GM19023 (cell line): ENCODE results near the gene TMEM132E.

Experiments
- ATAC-seq: cut with Tn5 transposase; IDR thresholded peaks from one replicate; pipeline ENCODE4 v1.9.1; 2021; ENCODE audit warnings: mild to moderate bottlenecking, moderate library complexity; ENCODE audit not compliant: unreplicated experiment

The TMEM132E gene

DNA sequence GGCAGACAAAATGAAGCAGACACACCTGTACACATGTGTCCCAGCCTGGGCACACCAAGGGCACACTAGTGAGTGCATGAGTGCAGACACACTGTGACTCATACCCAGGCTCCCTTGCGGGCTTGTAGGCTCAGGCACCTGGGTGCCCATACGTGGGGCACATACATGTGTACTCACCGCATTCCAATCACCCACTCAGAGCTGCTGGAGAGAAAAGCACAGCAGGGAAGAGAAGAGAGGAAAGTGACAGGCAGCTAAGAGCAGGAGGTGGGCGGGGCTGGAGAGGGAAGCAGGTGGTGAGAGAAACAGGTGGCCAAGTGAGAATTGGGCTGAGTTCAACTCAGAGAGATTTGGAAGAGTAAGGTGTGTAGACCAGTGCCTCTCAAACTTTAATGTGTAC, 54.0 kb downstream of the TMEM132E start:
- no peak for ATAC-seq

DNA sequence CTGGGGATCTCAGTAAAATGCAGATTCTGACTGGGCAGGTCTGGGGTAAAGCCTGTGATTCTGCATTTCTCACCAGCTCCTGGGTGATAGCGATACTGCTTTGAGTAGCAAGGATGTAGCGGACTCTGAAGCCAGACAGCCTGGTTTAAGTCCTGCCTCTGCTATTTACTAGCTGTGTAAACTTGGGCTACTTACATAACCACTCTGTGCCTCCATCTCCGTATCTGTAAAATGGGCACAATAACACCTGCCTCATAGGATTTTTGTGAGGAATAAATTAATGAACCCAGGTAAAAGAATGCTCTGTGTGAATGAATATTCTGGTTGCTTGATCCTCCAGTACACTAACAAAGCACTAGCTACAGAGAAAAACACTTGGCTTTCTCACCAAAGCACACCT, 54.4 kb downstream of the TMEM132E start:
- ATAC-seq, result no peak

DNA sequence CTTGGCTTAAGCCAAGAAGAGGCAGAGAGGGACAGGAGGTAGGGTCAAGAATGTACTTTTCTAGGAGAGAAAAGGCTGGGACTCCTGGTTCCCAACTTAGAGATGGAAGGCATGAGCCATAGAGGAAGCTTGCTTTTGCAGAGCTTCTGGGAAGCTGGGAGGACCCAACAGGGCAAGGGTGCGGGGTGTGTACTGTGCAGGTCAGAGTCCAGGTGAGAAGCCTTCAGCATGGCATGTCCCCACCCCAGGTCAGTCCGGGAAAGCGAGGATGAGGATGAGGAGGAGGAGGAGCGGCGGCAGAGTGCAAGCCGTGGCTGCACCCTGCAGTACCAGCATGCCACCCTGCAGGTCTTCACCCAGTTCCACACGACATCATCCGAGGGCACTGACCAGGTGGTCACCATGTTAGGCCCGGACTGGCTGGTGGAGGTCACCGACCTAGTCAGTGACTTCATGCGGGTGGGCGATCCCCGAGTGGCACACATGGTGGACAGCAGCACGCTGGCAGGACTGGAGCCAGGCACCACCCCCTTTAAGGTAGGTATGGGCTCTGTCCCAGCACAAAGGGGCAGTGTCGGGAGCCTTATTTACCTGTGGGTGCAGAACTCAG, 55.3 kb downstream of the TMEM132E start:
- ATAC-seq, result no peak

DNA sequence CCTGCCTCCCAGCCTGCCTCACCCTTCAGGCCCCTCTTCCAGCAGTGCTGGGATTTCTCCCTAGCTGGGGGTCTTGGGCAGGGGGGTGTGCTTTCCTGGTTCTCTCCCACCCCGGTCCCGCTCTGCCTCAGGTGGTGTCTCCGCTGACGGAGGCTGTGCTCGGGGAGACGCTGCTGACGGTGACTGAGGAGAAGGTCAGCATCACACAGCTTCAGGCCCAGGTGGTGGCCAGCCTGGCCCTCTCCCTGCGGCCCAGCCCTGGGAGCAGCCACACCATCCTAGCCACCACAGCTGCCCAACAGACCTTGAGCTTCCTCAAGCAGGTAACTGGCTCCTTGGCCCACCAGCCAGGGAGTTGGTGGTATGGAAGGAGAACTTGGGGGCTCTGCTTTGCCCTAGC, 56.5 kb downstream of the TMEM132E start:
- ATAC-seq, result no peak

DNA sequence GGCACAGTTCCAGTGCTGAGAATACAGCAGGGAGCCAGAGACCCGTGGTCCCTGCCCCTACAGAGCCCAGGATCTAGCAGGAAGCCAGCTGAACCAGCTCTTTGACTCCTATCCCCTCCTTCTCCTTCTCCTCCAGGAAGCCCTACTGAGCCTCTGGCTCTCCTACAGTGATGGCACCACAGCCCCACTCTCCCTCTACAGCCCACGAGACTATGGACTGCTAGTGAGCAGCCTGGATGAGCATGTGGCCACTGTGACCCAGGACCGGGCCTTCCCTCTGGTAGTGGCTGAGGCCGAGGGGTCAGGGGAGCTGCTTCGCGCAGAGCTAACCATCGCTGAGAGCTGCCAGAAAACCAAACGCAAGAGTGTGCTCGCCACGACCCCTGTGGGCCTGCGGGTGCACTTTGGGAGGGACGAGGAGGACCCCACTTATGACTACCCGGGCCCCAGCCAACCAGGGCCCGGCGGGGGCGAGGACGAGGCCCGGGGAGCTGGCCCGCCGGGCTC, 57.7 kb downstream of the TMEM132E start:
- no peak for ATAC-seq

DNA sequence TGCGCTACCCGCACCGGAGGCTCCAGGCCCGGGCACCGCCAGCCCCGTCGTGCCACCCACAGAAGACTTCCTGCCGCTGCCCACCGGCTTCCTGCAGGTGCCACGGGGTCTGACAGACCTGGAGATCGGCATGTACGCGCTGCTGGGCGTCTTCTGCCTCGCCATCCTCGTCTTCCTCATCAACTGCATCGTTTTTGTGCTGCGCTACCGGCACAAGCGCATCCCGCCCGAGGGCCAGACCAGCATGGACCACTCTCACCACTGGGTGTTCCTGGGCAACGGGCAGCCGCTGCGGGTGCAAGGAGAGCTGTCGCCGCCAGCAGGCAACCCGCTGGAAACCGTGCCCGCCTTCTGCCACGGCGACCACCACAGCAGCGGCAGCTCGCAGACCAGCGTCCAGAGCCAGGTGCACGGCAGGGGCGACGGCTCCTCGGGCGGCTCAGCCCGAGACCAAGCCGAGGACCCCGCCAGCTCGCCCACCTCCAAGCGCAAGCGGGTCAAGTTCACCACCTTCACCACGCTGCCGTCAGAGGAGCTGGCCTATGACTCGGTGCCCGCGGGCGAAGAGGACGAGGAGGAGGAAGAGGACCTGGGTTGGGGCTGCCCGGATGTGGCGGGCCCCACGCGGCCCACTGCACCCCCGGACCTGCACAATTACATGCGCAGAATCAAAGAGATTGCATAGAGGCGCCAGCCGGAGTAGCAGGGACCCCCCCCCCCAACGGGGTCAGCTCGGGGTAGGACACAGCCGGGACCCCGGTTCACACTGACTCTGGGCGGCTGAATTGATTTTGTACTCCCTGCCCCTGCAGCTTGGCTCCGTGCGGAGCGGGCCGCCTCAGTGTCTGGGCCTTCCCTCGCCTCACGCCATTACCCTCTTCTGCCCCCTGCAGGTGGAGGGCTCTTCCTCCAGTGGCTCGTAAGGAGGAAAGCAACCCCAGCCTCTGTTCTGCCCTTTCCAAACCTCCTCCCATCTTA, 58.5 kb downstream of the TMEM132E start:
- ATAC-seq, result peak; percentile 64

DNA sequence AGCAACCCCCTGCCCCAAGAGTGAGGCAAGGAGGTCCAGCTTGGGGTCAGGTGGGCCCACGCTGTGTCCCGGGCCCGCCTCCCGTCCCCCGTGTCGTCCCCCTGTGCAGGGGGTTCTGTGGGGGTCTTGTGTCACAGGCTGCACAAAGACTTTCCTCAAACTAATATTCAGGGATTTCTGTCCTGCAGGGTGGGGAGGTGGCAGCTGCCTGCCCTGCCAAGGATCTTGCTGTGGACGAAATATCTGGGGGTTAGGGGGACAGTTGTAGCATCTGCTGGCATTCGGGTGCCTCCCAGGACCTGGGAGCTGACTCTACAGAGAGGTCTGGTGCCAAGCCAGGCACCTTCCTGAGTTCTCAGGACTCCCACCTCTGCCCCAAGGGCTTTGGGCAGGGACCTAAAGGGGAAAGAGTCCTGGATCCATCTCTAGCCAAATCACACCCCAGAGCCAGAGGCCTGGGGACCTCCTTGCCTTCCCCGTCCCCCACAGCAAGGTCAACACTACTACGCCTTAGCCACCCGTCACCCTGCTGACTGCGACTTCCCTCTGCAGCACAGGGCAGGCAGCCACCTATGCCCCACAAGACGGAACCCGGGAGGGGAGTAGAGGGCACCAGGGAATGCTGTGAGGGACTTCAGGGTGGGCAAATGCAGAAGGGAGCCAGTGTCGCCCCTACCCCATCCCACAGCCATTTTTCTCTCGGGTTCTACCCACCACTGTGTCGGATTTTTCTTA, 59.3 kb downstream of the TMEM132E start:
- ATAC-seq, result no peak

DNA sequence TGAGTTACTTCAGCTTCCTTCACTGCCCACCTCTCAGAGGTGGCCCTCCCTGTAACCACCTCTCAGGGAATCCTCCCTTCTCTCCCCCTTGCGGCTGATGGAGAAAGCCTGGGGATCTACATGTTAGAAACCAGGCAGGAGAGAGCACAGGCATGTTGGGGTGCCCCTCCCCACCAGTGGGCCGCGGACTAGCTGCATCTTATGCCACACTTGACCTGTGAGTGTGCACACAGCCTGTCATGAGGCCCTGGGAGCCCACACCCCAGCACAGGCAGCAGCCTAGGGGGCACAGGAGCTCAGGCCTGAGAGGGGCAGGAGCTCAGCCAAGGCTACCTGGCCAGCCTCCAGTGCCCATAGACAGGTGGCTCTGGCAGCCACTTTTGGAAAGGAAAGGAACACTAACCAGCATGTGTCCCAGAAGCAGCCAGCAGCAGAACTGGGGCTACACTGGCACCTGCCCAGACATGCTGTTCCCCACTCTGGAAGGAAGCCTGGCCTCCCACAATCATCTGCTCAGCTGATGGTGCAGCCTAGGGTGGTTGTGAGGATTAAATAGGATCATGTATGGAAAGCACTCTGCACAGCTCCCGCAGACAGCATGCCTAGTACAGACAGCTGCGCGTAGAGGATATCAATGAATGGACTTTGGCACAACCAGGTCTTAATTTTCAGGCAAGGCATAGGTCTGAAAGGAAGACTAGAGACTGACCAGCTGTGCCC, 60.5 kb downstream of the TMEM132E start:
- ATAC-seq, result no peak

DNA sequence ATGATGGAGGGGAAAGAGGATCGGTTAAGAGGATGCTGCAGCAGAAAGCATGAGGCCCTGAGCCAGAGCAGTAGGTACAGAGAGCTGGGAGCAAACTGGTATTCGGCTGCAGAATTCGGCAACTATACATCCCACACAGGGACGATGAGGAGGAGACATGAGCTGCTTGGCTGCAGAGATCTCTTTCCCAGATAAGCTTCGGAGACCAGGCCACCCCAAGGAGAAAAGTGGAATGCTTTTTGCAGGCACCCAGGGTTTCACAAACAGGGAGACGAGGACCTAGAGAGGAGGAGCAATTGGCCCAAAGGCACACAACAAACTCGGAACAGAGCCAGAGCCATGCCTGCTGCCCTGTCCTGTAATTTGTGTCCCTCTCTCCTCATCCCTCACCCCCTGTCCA, 62.0 kb downstream of the TMEM132E start:
- no peak for ATAC-seq

DNA sequence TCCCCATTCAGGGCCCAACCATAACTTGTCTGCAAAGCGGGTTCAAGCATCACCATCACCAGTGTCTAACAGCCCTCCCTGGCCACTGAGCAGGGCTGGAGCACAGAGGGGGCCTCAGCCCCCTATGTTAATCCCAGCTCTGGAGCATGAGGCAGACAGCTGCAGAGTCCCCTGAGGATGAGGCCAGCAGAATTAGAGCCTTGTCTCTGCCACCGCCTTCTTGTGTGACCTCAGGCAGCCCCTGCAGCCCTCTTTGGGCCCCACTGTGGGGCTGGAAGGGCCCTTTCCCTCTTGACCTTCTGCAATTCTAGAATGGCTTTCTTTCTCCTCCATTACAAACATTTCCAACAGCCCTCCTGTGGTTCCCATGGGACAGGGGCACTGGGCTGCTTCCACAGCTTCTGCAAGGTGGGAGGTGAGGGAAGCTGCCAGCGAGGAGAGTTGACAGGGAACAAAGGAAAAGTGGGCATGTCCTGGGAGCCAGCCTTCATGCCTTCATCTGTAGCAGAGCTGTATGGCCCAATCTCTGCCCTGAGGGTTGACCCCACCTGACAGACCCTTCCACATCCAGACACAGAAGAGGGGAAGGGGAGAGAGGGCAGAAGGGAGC, 65.7 kb downstream of the TMEM132E start:
- no peak for ATAC-seq

DNA sequence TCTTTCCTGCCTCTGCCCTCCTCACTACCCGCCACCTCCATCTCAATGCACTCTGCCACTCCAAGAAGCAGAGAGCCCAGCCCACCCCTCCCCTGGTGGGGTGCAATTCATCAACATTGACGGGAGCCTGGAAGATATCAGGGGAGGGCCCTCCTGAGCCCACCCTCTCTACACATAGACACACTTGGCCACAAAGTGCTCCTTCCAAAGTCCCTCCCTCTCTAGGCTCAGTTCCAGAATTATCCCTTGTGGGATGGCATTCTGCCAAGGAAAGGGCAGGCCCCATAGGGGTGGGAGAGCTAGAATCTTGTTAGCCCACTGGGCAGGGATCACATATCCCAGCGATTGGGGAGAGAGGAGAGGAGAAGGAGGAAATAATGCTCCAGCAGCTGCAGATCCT, 66.2 kb downstream of the TMEM132E start:
- ATAC-seq, result no peak

DNA sequence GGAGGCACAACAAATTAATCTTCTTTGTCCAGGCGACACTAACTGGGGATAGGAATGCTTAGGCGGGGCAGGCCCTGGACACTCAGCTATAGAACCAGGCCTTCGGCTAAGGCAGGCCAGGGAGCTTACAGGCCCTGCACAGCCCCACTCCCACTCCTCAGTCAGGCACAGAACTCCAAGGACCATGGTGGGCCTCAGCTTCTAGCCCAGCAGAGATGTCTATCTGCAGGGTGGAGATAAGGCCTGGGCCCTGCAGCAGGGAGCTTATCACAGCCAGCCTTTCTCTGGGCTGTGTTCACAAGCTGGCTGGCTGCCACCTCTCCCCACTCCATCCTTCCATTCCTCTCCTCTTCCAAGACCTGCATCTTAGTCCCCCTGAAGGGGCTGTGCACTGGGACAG, 68.1 kb downstream of the TMEM132E start:
- no peak for ATAC-seq

DNA sequence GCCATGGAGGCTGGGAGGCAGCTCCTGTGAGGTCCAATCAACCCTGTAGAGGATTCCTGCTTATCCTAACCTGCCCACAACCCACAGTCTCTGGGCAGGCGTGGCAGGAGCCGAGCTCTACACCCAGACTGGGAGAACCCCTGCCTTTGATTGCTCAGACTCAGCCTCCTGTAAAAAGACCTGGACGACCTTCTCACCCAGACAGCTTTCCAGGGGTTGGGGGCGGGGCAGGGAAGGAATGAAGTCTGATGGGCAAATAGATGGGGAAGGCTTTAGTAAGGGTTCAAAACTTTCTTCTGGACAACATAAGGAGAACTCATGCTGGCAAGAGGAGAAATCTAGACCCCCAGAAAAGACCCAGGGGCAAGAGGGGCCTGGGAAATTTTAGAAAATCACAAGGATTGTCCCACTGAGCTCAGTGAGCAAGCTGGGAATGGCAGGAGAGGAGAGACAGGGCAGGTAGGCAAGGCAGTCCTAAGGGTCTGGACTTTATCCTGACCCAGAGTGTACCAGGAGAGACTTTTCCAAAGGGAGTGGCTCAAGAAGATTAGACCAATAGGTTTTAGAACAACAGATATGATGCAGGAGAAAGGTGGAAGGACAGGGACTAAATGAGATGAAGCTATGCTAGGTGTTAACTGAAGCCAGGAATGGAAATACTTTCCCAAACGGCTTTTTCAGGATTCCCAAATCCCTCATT, 70.8 kb downstream of the TMEM132E start:
- ATAC-seq, result no peak

DNA sequence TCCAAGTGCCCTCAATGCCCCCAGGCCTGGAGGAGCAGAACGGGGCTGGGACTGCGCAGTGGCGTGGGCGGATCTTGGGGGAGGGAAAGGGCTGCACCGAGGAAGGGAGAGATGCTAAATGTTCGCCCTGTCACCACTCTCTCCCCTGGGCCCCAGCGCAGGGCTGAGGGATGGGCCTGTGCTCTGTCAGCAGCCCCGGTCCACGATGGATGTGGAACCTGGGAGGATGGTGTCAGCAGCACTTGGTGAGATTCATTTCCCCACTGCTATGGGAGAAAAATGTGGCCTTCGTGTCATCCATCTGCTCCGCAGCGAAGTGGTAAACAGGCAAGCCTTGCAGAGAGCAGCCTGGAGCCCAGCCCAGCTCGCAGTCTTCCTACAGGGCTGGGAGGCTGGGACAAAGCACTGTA, 72.0 kb downstream of the TMEM132E start:
- ATAC-seq, result no peak

DNA sequence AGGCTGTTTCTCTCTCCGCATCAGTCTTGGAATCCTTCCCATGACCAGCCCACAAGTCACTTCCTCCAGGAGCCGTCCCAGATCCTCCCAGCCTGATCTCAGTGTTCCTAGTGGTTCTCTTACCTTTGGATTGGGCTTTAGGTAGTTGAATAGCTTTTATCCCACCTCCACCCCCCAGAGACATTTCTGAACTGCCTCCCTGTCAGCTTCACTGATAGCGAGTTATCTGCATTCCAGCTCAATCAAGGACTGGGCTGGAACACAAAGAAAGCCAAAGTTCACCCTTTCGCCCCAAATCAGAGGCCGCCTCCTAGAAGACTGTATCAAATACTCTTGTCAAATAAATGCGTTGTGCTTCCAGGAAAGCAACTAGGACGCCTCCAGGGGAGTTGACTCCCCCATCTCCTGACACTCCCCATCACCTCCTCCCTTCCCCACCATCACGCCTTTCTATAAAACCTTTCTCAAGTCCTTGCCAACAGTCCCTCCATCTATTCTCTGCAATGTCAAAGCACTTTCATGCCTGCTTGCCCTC, 72.7 kb downstream of the TMEM132E start:
- ATAC-seq, result no peak

DNA sequence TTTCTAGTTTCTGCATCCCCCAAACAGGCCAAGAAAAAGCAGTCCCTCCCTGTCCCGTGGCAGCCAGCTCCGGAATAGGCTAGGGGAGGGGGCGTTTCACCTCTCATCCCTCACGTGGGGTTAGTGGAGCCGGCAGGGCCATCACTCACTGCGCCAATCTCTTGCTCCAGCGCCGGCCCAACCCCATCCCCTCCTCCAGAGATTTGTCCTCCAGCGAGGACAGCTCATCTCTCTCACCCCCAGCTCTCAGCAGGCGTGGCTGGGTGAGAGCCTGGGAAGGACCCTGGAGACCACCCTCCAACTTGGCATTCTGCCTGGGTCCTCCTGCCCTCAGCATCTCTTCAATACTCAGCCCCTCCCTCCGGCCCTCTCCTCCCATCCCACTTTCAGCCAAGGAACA, 74.1 kb downstream of the TMEM132E start:
- ATAC-seq, result no peak

DNA sequence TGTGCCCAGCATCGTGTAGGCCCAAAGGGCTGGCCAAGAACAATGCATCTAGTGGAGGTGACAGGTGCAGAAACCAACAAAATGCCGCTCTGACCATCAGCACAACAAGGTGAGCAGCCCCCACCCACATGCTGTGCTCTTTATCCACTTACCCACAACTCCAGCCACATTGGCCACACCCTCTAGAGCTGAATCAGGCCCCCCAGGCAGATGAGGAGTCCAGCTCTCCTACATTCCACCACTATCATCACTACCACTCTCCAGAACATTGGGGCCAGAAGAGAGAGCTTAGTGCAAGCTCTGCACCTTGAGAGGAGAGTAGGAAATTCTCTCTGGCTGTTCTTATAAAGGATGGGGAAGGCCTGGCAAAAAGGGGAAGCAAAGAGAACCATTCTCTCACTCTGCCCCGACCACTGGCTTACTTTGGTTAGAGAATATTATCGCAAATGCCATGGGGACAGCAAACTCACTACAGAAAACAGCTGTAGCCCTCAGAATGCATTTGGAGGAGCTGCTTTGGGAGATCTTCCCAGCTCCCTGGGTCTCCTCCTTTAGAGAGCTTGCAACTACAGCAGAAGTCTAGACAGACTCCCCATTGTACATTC, 75.0 kb downstream of the TMEM132E start:
- no peak for ATAC-seq

DNA sequence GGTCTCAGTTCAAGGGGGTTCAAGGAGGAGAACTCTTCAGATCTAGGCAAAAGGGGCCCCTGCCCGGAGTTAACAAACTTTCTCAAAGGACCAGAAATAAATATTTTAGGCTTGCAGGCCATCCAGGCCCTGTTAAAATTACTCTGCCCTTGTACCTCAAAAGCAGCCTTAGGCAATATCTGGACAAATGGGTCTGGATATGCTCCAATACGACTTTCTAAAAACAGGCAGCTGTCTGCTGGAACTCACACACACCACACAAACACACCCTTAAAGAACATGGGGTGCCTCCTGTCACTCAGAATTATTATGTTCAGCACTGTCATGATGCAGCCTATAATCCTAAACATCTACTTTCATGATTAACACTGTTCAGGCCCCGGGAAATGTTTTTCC, 75.5 kb downstream of the TMEM132E start:
- ATAC-seq, result no peak

DNA sequence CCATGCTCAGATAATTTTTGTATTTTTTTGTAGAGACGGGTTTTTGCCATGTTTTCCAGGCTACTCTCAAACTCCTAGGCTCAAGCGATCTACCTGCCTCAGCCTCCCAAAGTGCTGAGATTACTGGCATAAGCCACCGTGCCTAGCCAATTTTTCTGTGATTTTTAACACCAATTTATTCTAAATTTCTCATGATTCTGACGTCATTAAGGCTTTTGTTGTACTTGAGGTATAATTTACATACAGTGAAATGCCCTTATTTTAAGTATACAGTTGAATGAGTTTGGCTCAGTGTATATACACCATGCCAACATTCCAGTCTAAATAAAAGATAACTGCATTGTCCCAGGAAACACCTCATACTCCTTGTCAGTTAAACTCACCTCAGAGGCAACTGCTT, 77.4 kb downstream of the TMEM132E start:
- no peak for ATAC-seq
